ENCODE results near the gene FBXL12. TPM values are rescaled to one million over a fixed set of nuclear protein-coding genes. Genes with fewer than 3 reads are reported as not detected.
A peak's percentile ranks its signal among the peaks of the same experiment; 100 is the strongest.

FBXL12 gene
- polyA plus RNA-seq, 2 of the 4 experiments (the other 2 are of a cell fraction): 10.3 to 10.5 TPM

DNA sequence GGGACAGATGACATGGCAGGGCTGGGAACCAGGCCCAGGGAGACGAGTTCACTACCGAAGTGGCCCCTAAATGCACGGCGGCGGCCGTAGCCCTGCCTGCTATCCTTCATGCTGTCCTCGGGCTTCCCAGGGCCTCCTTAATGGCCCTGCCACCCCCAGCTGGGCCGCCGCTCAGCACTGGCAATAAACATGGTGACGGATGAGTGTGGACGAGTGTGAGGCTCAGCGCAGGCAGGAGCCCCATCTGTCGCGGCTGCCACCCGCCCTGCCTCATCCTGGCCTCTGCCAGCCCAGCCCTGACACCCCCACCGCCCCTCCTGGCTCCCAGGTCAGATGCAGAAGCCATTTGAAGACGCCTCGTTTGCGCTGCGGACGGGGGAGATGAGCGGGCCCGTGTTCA lies 29.9 kb upstream of the FBXL12 start:
- no peak overlapping the region for H3K4me3 ChIP-seq
- H3K27ac ChIP-seq: no peak overlapping the region
- H3K9me3 ChIP-seq: no peaks in the 10 kb centered on the region
- H3K4me1 ChIP-seq: no peaks in the 10 kb centered on the region
- FAIRE-seq (no peak), DNase-seq (ENCODE audit: low read depth in 1 of 2, low spot score in 1 of 2) (no peak), ATAC-seq (no peak)
- ChIA-PET POLR2A (no interaction called here), CTCF (interaction anchor here (1.4 to 1.6 kb wide), 2 partner anchors 14 kb away, joined by 3 to 4 read pairs; partner anchors contain the start of gene PIN1)
- 88% methylated on average over 15 of the region's 23 CpGs for WGBS (ENCODE audit: missing lambda C conversion rate)
- TF ChIP-seq NPAS2 (CRISPR knock-in tag; IDR thresholded peaks at IDR 0.05; ENCODE audit: borderline replicate concordance): no peak
- TF ChIP-seq SMC3 (IDR thresholded peaks at IDR 0.05): no peak
- no peak for TF ChIP-seq RCOR1 (IDR thresholded peaks at IDR 0.05; ENCODE audit: low read depth, low read length)
- TF ChIP-seq, protein P1, sequence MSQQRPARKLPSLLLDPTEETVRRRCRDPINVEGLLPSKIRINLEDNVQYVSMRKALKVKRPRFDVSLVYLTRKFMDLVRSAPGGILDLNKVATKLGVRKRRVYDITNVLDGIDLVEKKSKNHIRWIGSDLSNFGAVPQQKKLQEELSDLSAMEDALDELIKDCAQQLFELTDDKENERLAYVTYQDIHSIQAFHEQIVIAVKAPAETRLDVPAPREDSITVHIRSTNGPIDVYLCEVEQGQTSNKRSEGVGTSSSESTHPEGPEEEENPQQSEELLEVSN (IDR thresholded peaks at IDR 0.05; ENCODE audit: borderline replicate concordance, low read depth): no peak
- TF ChIP-seq, protein P2, sequence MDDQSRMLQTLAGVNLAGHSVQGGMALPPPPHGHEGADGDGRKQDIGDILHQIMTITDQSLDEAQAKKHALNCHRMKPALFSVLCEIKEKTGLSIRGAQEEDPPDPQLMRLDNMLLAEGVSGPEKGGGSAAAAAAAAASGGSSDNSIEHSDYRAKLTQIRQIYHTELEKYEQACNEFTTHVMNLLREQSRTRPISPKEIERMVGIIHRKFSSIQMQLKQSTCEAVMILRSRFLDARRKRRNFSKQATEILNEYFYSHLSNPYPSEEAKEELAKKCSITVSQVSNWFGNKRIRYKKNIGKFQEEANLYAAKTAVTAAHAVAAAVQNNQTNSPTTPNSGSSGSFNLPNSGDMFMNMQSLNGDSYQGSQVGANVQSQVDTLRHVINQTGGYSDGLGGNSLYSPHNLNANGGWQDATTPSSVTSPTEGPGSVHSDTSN (IDR thresholded peaks at IDR 0.05): no peak
- TF ChIP-seq, protein P3, sequence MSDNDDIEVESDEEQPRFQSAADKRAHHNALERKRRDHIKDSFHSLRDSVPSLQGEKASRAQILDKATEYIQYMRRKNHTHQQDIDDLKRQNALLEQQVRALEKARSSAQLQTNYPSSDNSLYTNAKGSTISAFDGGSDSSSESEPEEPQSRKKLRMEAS (IDR thresholded peaks at IDR 0.05): no peak
- H3K4me2 ChIP-seq: no peak overlapping the region

- POLR2A ChIA-PET: no interaction called here
- no peak for FAIRE-seq
- no peak overlapping the region for H3K4me3 ChIP-seq
- TF ChIP-seq JUN (IDR thresholded peaks at IDR 0.05) (no peak), RAD21 (conservative IDR thresholded peaks at IDR 0.05 in 1 of 2, IDR thresholded peaks at IDR 0.05 in 1 of 2) (peak; percentile 41 to 43; a peak in 4 of 5 replicates), SMC3 (IDR thresholded peaks at IDR 0.05) (0 out of 3 replicates have a peak, but pooled peaks have one; percentile 15), NPAS2 (CRISPR knock-in tag; IDR thresholded peaks at IDR 0.05; ENCODE audit: borderline replicate concordance) (no peak)
- TF ChIP-seq, protein P4, sequence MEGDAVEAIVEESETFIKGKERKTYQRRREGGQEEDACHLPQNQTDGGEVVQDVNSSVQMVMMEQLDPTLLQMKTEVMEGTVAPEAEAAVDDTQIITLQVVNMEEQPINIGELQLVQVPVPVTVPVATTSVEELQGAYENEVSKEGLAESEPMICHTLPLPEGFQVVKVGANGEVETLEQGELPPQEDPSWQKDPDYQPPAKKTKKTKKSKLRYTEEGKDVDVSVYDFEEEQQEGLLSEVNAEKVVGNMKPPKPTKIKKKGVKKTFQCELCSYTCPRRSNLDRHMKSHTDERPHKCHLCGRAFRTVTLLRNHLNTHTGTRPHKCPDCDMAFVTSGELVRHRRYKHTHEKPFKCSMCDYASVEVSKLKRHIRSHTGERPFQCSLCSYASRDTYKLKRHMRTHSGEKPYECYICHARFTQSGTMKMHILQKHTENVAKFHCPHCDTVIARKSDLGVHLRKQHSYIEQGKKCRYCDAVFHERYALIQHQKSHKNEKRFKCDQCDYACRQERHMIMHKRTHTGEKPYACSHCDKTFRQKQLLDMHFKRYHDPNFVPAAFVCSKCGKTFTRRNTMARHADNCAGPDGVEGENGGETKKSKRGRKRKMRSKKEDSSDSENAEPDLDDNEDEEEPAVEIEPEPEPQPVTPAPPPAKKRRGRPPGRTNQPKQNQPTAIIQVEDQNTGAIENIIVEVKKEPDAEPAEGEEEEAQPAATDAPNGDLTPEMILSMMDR (IDR thresholded peaks at IDR 0.05): peak; percentile 28; the same call in 1 of the 3 replicates
- CTCF ChIA-PET: interaction anchor here (0.9 to 1.6 kb wide), 10 partner anchors 9 to 83 kb away, joined by 3 to 6 read pairs (median 4); partner anchors contain the start of gene PIN1
- H3K4me1 ChIP-seq: no peaks in the 10 kb centered on the region
- DNase-seq (ENCODE audit: low read depth in 1 of 2, low spot score in 1 of 2): no peak
- H3K9me3 ChIP-seq: no peaks in the 10 kb centered on the region
- H3K27ac ChIP-seq: no peak overlapping the region
- peak; percentile 53 to 77; a peak in 3 of 6 replicates for ATAC-seq
- 100% methylated on average over 1 of the region's 4 CpGs for WGBS (ENCODE audit: missing lambda C conversion rate)
- no peak overlapping the region for H3K4me2 ChIP-seq
Observed at GRCh38 chr19:9848060-9848459, 29.2 kb upstream of the FBXL12 start.

- no peak for FAIRE-seq
- H3K4me1 ChIP-seq: no peaks in the 10 kb centered on the region
- POLR2A ChIA-PET: no interaction called here
- 0 out of 6 replicates have a peak overlapping the region, but pooled peaks of 1 of the 2 experiments have one; percentile 37 for H3K27ac ChIP-seq
- no peak overlapping the region for H3K4me3 ChIP-seq
- CTCF ChIA-PET: interaction anchor here (0.8 to 1.6 kb wide), 12 partner anchors 8 to 83 kb away, joined by 3 to 6 read pairs (median 4); partner anchors contain the start of gene PIN1
- 18% methylated on average over 4 of the region's 13 CpGs for WGBS (ENCODE audit: missing lambda C conversion rate)
- peak; percentile 84 to 91 for ATAC-seq
- no peaks in the 10 kb centered on the region for H3K9me3 ChIP-seq
- DNase-seq (ENCODE audit: low read depth in 1 of 2, low spot score in 1 of 2): peak; percentile 66 to 70
- H3K4me2 ChIP-seq: no peak overlapping the region
- peak; percentile 66 for TF ChIP-seq BHLHE40 (IDR thresholded peaks at IDR 0.05; ENCODE audit: low read depth, low read length)
- TF ChIP-seq, protein P2 (IDR thresholded peaks at IDR 0.05): no peak
- TF ChIP-seq RAD21 (conservative IDR thresholded peaks at IDR 0.05 in 1 of 2, IDR thresholded peaks at IDR 0.05 in 1 of 2): peak in 1 of 2 experiments; percentile 40; a peak in 3 of 5 replicates
- no peak for TF ChIP-seq HOXB13 (CRISPR knock-in tag; IDR thresholded peaks at IDR 0.05; ENCODE audit: low read depth)
- TF ChIP-seq, protein P5, sequence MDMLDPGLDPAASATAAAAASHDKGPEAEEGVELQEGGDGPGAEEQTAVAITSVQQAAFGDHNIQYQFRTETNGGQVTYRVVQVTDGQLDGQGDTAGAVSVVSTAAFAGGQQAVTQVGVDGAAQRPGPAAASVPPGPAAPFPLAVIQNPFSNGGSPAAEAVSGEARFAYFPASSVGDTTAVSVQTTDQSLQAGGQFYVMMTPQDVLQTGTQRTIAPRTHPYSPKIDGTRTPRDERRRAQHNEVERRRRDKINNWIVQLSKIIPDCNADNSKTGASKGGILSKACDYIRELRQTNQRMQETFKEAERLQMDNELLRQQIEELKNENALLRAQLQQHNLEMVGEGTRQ (IDR thresholded peaks at IDR 0.05): peak; percentile 51
- TF ChIP-seq SREBF2 (IDR thresholded peaks at IDR 0.05): no peak
- TF ChIP-seq, protein P4 (IDR thresholded peaks at IDR 0.05): peak; percentile 48
- no peak for TF ChIP-seq RFX5 (IDR thresholded peaks at IDR 0.05)
- no peak for TF ChIP-seq PHF8 (IDR thresholded peaks at IDR 0.05; ENCODE audit: borderline replicate concordance, low read depth)
- TF ChIP-seq REST (IDR thresholded peaks at IDR 0.05): no peak
- TF ChIP-seq FOXS1 (CRISPR knock-in tag; IDR thresholded peaks at IDR 0.05): no peak
Observed at GRCh38 chr19:9847087-9847671, 28.3 kb upstream of the FBXL12 start.
